Astrocyte (in vitro differentiated cells and primary cell): ENCODE data around the gene TES. TPM values are rescaled to one million over a fixed set of nuclear protein-coding genes. Genes with fewer than 3 reads are reported as not detected.

Experiments used
- DNase-seq: peaks from one replicate; pipeline ENCODE4 v3.0.0-alpha.2; 2010; ENCODE audit warnings: low read depth
- FAIRE-seq: peaks from 2 replicates; lab custom pipeline; 2011; peaks lifted over from hg19 to GRCh38; lab: Jason Lieb, UNC
- H2AFZ ChIP-seq: 2 replicates; pipeline ENCODE4 v1.6.0; 2012; ENCODE audit warnings: low read depth, low read length, inconsistent platforms
- H3K27ac ChIP-seq: 2 replicates; pipeline ENCODE4 v1.5.1; 2011; ENCODE audit warnings: low read depth, low read length, inconsistent platforms
- H3K27me3 ChIP-seq: 2 replicates; pipeline ENCODE4 v1.6.0; 2011; ENCODE audit warnings: low read length, inconsistent platforms; ENCODE audit not compliant: insufficient read depth
- H3K36me3 ChIP-seq: 2 replicates; pipeline ENCODE4 v1.5.1; 2011; ENCODE audit warnings: low read length, inconsistent platforms; ENCODE audit not compliant: insufficient read depth
- H3K4me1 ChIP-seq: 2 replicates; pipeline ENCODE4 v1.5.1; 2011; ENCODE audit warnings: low read length, inconsistent platforms; ENCODE audit not compliant: insufficient read depth
- H3K4me2 ChIP-seq: 2 replicates; pipeline ENCODE4 v1.6.0; 2012; ENCODE audit warnings: low read length, inconsistent platforms
- H3K4me3 ChIP-seq: 2 replicates; pipeline ENCODE4 v1.5.1; 2011; ENCODE audit warnings: low read depth, mild to moderate bottlenecking, low read length, inconsistent platforms; ENCODE audit not compliant: insufficient read depth
- H3K79me2 ChIP-seq: 2 replicates; pipeline ENCODE4 v1.6.0; 2012; ENCODE audit warnings: mild to moderate bottlenecking, low read length, inconsistent platforms; ENCODE audit not compliant: insufficient read depth
- H3K9ac ChIP-seq: 2 replicates; pipeline ENCODE4 v1.6.0; 2012; ENCODE audit warnings: mild to moderate bottlenecking, low read length, inconsistent platforms
- H3K9me3 ChIP-seq: 2 replicates; pipeline ENCODE4 v1.5.1; 2012; ENCODE audit warnings: low read depth, mild to moderate bottlenecking, low read length, inconsistent platforms; ENCODE audit not compliant: insufficient read depth
- H4K20me1 ChIP-seq: 2 replicates; pipeline ENCODE4 v1.6.0; 2012; ENCODE audit warnings: low read length, inconsistent platforms; ENCODE audit not compliant: insufficient read depth
- H3K27ac Mint-ChIP-seq: one replicate; pipeline ENCODE4 v1.8.0; 2021; ENCODE audit warnings: mild to moderate bottlenecking, mixed read lengths; ENCODE audit not compliant: unreplicated experiment
- H3K27me3 Mint-ChIP-seq: one replicate; pipeline ENCODE4 v1.8.0; 2021; ENCODE audit warnings: low read depth, mixed read lengths; ENCODE audit not compliant: unreplicated experiment
- H3K36me3 Mint-ChIP-seq: one replicate; pipeline ENCODE4 v1.8.0; 2021; ENCODE audit warnings: low read depth, mixed read lengths; ENCODE audit not compliant: unreplicated experiment
- H3K4me1 Mint-ChIP-seq: one replicate; pipeline ENCODE4 v1.8.0; 2021; ENCODE audit warnings: low read depth, mixed read lengths; ENCODE audit not compliant: unreplicated experiment
- H3K4me3 Mint-ChIP-seq: one replicate; pipeline ENCODE4 v1.8.0; 2021; ENCODE audit warnings: mild to moderate bottlenecking, moderate library complexity, mixed read lengths; ENCODE audit not compliant: unreplicated experiment
- H3K9me3 Mint-ChIP-seq: one replicate; pipeline ENCODE4 v1.8.0; 2021; ENCODE audit warnings: mild to moderate bottlenecking, mixed read lengths; ENCODE audit not compliant: unreplicated experiment
- CTCF ChIP-seq: IDR thresholded peaks from 2 replicates; pipeline ENCODE4 v1.5.1; 2011; ENCODE audit warnings: low read depth, mild to moderate bottlenecking, inconsistent platforms, low read length, moderate library complexity; ENCODE audit not compliant: insufficient read depth
- EZH2 ChIP-seq: IDR thresholded peaks from 2 replicates; pipeline ENCODE4 v1.6.1; 2012; ENCODE audit warnings: mild to moderate bottlenecking, low read length, inconsistent platforms; ENCODE audit not compliant: insufficient read depth
- total RNA-seq: library from RNA; stranded (reverse); gene quantifications from 2 replicates; pipeline ENCODE4 v1.2.1, GENCODE V29; 2021

Gene TES
- total RNA-seq, 1 donor from 2014 or later, result 179 TPM

DNA sequence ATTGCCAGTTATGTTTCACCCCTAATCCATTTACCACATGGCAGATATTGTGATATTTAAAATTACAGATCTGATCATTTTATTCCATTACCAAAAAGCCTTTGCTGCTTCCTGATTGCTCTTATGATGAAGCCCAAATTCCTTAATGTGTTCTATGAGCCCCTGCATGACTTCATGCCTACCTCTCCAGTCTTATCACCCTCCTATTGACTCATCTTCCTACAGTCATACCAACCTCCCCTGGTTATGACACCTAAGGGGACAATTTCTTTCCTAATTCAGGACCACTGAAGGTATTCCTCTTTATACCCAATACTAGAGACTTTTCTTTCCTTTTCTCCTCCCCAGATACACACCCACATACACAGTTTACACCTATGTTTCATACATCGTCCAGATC lies 36.0 kb downstream of the TES start:
- no peak overlapping the region for H3K4me3 Mint-ChIP-seq
- H3K27me3 ChIP-seq, result no peaks in the 10 kb centered on the region
- no peak overlapping the region for H3K4me2 ChIP-seq
- peaks cover 48% of the 10 kb centered on the region for H3K36me3 Mint-ChIP-seq
- FAIRE-seq, result no peak
- H3K9me3 ChIP-seq, result peaks cover 6% of the 10 kb centered on the region
- H3K9me3 Mint-ChIP-seq, result peaks cover 22% of the 10 kb centered on the region
- no peak overlapping the region for H3K27ac Mint-ChIP-seq
- no peak for TF ChIP-seq EZH2
- TF ChIP-seq CTCF, result no peak
- H3K79me2 ChIP-seq, result peaks cover 62% of the 10 kb centered on the region
- H2AFZ ChIP-seq, result no peak overlapping the region
- no peaks in the 10 kb centered on the region for H3K27me3 Mint-ChIP-seq
- peaks cover 37% of the 10 kb centered on the region for H3K36me3 ChIP-seq
- DNase-seq, result no peak
- H4K20me1 ChIP-seq, result peaks cover 35% of the 10 kb centered on the region
- peaks cover 14% of the 10 kb centered on the region for H3K4me1 Mint-ChIP-seq
- no peaks in the 10 kb centered on the region for H3K4me1 ChIP-seq
- H3K4me3 ChIP-seq, result no peak overlapping the region
- no peak overlapping the region for H3K27ac ChIP-seq
- no peak overlapping the region for H3K9ac ChIP-seq

DNA sequence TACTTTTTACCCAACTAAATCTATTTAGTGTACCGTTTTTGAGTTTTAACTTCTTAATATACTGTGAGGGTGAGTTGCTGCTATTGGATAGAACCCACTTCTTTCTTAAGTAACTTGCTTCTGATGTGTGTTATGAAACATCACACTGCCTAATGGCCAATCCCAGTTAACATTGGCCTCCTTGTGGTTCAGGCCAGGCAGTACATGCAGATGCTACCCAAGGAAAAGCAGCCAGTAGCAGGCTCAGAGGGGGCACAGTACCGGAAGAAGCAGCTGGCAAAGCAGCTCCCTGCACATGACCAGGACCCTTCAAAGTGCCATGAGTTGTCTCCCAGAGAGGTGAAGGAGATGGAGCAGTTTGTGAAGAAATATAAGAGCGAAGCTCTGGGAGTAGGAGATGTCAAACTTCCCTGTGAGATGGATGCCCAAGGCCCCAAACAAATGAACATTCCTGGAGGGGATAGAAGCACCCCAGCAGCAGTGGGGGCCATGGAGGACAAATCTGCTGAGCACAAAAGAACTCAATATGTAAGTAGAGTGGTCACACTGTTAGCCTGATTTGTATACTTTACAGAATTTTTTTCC lies 39.7 kb downstream of the TES start:
- Histone ChIP-seq H3K36me3 (peaks cover 53% of the 10 kb centered on the region), H3K4me3 (no peak overlapping the region), H3K9ac (no peak overlapping the region), H3K27me3 (no peaks in the 10 kb centered on the region), H3K79me2 (peaks cover 38% of the 10 kb centered on the region), H4K20me1 (peaks cover 33% of the 10 kb centered on the region), H3K4me2 (no peak overlapping the region), H3K4me1 (no peaks in the 10 kb centered on the region), H3K27ac (no peak overlapping the region), H2AFZ (no peak overlapping the region), H3K9me3 (no peaks in the 10 kb centered on the region)
- Mint-ChIP-seq H3K9me3 (peaks cover 12% of the 10 kb centered on the region), H3K27me3 (no peaks in the 10 kb centered on the region), H3K36me3 (peaks cover 44% of the 10 kb centered on the region), H3K27ac (no peak overlapping the region), H3K4me3 (no peak overlapping the region), H3K4me1 (no peaks in the 10 kb centered on the region)
- TF ChIP-seq EZH2, result no peak
- peak; percentile 54 for TF ChIP-seq CTCF
- peak; percentile 42 for DNase-seq
- no peak for FAIRE-seq

DNA sequence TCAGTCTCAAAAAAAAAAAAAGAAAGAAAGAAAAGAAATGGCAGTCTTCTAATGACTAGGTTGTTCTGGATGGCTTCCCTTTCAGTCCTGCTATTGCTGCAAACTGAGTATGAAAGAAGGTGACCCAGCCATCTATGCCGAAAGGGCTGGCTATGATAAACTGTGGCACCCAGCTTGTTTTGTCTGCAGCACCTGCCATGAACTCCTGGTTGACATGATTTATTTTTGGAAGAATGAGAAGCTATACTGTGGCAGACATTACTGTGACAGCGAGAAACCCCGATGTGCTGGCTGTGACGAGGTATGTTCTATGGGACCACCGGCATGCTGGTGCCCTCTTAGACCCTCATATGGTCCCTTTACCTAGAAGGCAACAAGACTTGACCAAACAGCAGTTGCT lies 41.3 kb downstream of the TES start:
- Mint-ChIP-seq H3K9me3 (no peaks in the 10 kb centered on the region), H3K36me3 (peaks cover 30% of the 10 kb centered on the region), H3K27ac (no peak overlapping the region), H3K4me3 (no peak overlapping the region), H3K4me1 (no peaks in the 10 kb centered on the region), H3K27me3 (no peaks in the 10 kb centered on the region)
- FAIRE-seq (no peak), DNase-seq (no peak)
- H3K9me3 ChIP-seq, result no peaks in the 10 kb centered on the region
- H4K20me1 ChIP-seq, result peaks cover 25% of the 10 kb centered on the region
- peaks cover 51% of the 10 kb centered on the region for H3K36me3 ChIP-seq
- no peaks in the 10 kb centered on the region for H3K4me1 ChIP-seq
- H3K4me3 ChIP-seq, result no peak overlapping the region
- H3K27me3 ChIP-seq, result no peaks in the 10 kb centered on the region
- TF ChIP-seq EZH2 (no peak), CTCF (no peak)
- no peak overlapping the region for H3K27ac ChIP-seq
- H3K4me2 ChIP-seq, result no peak overlapping the region
- peaks cover 28% of the 10 kb centered on the region for H3K79me2 ChIP-seq
- no peak overlapping the region for H2AFZ ChIP-seq
- no peak overlapping the region for H3K9ac ChIP-seq
